ENCODE data around the gene SRPK3.
"Not testable (repeated sequence)": the region's sequence is repeated elsewhere in the genome, so short reads cannot be mapped to it uniquely, and the experiment has no call there.

SRPK3 gene

GRCh38 chrX:153780678-153781427 lies at the start of gene SRPK3:
Gene SRPK3, plus strand, starts transcription at chrX:153781041. Its CDS starts 46 bp downstream, at chrX:153781087.
- DNase-seq, result no peak

DNA sequence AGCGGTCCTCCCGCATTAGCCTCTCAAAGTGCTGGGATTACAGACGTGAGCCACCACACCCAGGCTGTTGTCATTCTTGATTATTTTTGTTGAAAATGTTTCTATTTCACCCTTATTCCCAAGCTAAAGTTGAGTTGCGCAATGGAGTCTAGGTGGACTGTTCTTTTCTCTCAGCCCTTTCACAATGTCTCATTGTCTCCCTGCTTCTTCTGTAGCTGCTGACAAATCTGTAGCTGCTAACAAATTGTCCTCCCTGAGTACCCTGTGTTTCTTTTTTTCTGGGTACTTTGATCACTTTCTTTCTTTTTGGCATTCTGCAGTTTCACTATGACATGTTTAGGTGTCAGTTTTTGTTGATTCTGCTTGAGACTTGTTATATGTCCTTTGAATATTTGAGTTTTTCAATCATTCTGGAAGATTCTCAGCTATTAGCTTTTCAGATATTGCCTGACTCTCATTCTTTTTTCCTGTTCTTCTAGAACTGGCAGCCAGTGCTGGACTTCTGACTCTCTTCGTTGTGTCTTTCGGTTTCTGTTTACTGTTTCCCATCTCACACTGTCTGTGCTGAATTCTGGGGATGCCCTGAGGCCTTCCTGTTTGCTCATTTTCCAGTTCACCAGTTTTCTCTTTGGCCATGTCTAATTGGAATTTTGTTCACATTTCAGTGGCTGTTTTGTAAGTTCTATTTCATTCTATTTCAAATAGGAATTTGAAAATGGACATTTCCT lies 49.6 kb upstream of the SRPK3 start:
- no peak for DNase-seq

DNA sequence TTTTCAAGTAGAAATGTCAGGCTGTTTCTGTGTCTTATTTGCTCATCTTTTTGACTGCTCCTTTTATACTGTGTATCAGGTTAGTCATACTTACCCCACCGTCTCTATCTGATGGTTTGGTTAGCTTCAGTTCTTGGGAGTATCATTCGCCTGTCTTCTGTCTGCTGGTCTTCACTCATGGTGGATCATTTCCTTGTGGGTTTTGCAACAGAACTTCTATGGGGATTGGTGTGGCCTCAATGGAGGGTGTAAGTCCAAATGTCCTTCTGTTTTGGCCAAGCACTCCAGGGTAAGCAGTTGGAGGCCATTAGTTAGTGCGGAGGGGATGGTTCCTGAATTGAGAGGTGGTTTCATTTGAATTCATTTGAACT lies 49.0 kb upstream of the SRPK3 start:
- no peak for DNase-seq

- DNase-seq, result no peak
Measured at GRCh38 chrX:153732401-153732800, 48.4 kb upstream of the SRPK3 start.

DNA sequence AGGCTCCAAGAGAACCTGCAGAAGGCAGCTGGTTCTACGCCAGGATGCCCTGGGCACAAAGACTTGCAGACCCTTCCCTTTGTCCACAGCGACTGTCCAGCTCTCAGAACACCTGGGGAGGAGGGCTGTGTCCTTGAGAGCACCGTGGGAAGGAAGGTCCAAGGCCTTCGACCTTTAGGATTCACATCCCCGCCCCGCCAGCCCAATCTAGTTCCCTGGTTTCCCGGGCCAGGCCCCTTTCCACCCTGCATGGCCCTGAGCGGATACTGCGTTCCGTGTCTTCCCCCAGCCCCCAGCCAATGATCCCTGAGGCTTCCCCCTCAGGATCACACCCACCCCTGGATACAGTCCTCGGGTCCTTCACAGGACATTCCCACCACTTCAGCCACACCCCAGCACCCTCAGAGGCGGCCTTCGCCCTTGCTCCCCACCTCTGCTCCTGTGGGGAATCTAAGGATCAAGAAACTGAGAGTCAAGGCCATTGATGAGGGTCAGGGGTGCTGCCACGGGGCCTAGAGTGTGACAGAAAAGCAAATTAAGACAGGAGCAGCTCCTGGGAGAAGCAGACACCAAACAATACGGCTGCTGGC lies 47.1 kb upstream of the SRPK3 start:
- DNase-seq, result no peak

- no peak for DNase-seq
Measured at GRCh38 chrX:153734871-153735270, 46.0 kb upstream of the SRPK3 start.

- DNase-seq, result peak; percentile 35
Measured at GRCh38 chrX:153735274-153735673, 45.6 kb upstream of the SRPK3 start.

- DNase-seq, result no peak
Measured at GRCh38 chrX:153736071-153736820, 44.6 kb upstream of the SRPK3 start.

DNA sequence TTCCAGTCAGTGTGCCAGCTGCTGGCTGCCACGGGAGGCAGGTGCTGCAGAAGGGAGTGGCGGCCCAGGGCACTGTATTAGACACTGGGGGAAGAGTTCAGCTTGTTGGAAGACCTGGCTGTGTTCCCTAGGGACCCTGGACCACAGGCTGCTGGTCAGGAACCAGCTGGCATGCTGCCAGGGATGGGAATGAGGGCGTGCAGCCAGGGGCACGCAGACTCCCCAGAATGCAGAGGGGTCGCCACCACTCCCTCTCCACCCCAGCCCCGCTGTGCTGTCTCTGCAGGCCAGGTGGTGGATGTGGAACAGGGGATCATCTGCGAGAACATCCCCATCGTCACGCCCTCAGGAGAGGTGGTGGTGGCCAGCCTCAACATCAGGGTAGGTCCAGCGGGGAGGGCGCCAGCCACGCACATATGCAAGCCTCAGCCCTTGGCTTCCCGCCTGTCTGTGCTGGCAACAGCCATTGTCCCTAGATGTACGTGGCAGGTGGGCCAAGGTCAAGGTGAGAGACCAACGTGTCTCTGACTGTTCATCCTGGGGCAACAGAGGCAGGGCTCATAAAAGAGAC lies 43.9 kb upstream of the SRPK3 start:
- DNase-seq, result no peak

- no peak for DNase-seq
Measured at GRCh38 chrX:153738056-153738605, 42.7 kb upstream of the SRPK3 start.

- no peak for DNase-seq
Measured at GRCh38 chrX:153739754-153740486, 40.9 kb upstream of the SRPK3 start.

DNA sequence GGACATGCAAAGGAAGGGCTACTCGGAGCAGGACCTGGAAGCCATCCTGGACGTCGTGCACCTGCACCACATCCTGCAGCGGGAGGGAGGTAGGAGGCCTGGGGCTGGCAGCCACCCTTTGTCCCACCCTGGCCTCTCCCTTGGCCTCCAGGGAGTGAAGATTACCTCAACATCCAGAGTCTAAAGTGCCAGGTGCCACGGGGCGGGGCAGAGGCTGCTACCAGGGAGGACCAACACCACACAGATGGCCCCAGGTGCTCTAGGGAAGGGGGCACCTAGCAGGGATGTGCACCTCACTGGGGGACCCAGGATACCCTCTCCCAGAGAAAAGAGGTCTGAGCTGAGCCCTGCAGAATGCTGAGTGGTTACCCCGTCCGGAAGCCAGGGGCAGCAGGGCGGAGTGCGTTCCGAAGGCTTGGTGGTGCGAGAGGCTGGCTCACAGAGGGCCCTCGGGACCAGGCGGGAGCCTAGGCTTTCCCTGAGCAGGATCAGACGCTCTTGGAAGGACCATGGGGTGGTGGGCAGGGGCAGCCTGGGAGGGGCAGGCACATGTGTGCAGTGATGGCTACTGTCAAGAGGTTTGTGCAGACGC lies 40.1 kb upstream of the SRPK3 start:
- DNase-seq, result no peak

DNA sequence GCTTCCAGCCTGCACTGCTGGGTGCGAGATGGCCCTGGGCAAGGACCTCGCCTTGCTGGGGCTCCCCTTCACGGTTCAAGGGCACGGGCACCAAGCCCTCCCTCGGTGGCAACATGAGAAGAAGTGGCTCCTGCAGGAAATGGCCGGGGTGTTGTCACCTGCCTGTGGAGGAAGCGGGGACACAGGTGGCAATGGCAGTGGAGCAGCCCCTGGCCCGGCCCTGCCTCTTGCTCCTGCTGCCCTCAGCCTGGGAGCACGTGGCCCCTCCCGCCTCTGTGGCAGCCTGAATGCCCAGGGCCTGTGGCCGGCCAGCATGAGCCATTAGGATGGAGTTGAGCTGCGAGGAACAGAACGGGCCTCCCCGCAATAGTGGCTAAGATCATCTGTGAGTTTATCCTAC lies 39.4 kb upstream of the SRPK3 start:
- no peak for DNase-seq

GRCh38 chrX:153742111-153742510 lies 38.7 kb upstream of the SRPK3 start:
- not testable (repeated sequence) for DNase-seq

DNA sequence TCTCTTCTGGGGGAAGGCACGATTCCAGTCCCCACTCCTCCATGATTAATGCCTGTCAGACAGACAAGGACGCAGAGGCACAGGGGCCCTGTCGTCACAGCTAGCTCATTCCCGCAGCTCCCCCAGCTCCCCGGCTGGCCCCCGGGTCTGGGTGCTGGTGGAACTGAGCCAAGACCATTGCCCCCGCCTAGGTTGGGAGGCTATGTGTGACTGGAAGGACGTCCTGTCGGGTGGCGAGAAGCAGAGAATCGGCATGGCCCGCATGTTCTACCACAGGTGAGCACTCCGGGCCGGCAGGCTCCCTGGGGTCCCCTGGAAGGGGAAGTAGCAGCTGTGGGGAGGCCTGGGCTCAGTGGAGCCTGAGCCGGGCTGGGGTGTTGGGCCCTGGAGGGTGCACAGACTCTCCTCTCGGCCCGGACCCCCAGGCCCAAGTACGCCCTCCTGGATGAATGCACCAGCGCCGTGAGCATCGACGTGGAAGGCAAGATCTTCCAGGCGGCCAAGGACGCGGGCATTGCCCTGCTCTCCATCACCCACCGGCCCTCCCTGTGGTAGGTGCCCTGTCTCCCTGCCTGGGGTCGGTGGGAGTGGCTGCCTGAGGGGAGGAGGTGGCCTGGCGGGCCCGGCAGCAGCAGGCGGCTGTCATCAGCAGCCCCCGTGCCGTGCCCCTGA lies 37.9 kb upstream of the SRPK3 start:
- not testable (repeated sequence) for DNase-seq

DNA sequence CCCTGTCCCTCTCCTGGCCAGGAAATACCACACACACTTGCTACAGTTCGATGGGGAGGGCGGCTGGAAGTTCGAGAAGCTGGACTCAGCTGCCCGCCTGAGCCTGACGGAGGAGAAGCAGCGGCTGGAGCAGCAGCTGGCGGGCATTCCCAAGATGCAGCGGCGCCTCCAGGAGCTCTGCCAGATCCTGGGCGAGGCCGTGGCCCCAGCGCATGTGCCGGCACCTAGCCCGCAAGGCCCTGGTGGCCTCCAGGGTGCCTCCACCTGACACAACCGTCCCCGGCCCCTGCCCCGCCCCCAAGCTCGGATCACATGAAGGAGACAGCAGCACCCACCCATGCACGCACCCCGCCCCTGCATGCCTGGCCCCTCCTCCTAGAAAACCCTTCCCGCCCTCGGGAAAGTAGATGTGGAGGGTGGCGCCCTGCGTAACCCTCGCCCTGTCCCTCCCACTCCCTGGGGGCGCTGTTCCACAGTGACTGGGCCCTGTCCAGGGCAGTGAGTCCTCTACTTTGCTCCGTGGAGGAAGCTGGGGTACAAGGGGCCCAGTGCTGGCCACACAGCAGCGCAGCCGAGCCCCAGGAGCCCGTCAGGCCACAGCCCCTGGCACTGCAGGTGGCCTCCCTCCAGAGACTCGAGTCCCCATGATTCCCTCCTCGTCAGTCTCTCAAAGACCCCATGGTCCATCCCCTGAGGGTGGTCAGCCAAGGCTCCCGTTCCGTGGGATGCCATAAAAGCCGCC lies 37.2 kb upstream of the SRPK3 start:
- DNase-seq, result not testable (repeated sequence)

- DNase-seq, result no peak
Measured at GRCh38 chrX:153744210-153745066, 36.4 kb upstream of the SRPK3 start.

- not testable (repeated sequence) for DNase-seq
Measured at GRCh38 chrX:153745067-153745433, 35.8 kb upstream of the SRPK3 start.

DNA sequence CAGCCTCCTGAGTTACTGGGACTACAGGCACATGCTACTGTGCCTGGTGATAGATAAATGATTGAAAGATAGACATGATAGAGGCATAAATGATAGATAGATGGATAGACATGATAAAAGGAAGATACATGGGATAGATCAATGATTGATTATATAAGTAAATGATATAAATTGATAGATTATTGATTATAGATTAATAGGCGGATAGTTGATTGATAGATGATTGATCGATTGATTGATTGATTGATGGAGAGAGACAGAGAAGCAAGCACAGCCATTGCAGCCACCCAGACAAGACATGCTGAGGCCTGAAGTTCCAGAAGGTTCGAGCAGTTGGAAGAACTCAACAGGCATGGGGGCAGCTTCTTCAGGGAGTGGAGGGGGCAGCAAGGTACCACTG lies 34.5 kb upstream of the SRPK3 start:
- no peak for DNase-seq

All from CD4-positive, alpha-beta T cell treated with Interleukin-12 subunit alpha and Interleukin-12 subunit beta, for 1 hour (primary cell).